Stimulated activated CD8-positive, alpha-beta memory T cell treated with anti-CD3 and anti-CD28 coated beads, Interleukin-12 subunit alpha, Interleukin-12 subunit beta, amount 100 ng/mL, for 24 hours (primary cell): Measurements from ENCODE around the gene PTPRN2.

Experiments used
- DNase-seq: peaks from one replicate; pipeline ENCODE4 v3.0.0-alpha.2; 2020; ENCODE audit errors: extremely low read depth

The PTPRN2 gene

GRCh38 chr7:158070222-158070920 is 517.3 kb downstream of the PTPRN2 start:
- no peak for DNase-seq

GRCh38 chr7:158068853-158069252 is 518.8 kb downstream of the PTPRN2 start:
- no peak for DNase-seq

- no peak for DNase-seq
These were observed 519.6 kb downstream of the PTPRN2 start for GRCh38 chr7:158067931-158068482.

- no peak for DNase-seq
These were observed 520.2 kb downstream of the PTPRN2 start for GRCh38 chr7:158067219-158067930.

GRCh38 chr7:158066085-158066484 is 521.5 kb downstream of the PTPRN2 start:
- DNase-seq: no peak

- no peak for DNase-seq
These were observed 522.3 kb downstream of the PTPRN2 start for GRCh38 chr7:158065340-158065739.

GRCh38 chr7:158064631-158065030 is 523.0 kb downstream of the PTPRN2 start:
- DNase-seq: no peak

GRCh38 chr7:158063850-158064610 is 523.6 kb downstream of the PTPRN2 start:
- DNase-seq: no peak

- DNase-seq: no peak
These were observed 525.0 kb downstream of the PTPRN2 start for GRCh38 chr7:158062661-158063060.

GRCh38 chr7:158061884-158062656 is 525.6 kb downstream of the PTPRN2 start:
- DNase-seq: no peak

- no peak for DNase-seq
These were observed 526.5 kb downstream of the PTPRN2 start for GRCh38 chr7:158061026-158061630.

GRCh38 chr7:158060216-158060615 is 527.4 kb downstream of the PTPRN2 start:
- DNase-seq: no peak

GRCh38 chr7:158057446-158057845 is 530.2 kb downstream of the PTPRN2 start:
- no peak for DNase-seq

- DNase-seq: no peak
These were observed 530.9 kb downstream of the PTPRN2 start for GRCh38 chr7:158056761-158057160.

- DNase-seq: no peak
These were observed 531.7 kb downstream of the PTPRN2 start for GRCh38 chr7:158055726-158056510.

- no peak for DNase-seq
These were observed 533.0 kb downstream of the PTPRN2 start for GRCh38 chr7:158054611-158055010.

- DNase-seq: no peak
These were observed 533.5 kb downstream of the PTPRN2 start for GRCh38 chr7:158054081-158054480.

- DNase-seq: no peak
These were observed 534.3 kb downstream of the PTPRN2 start for GRCh38 chr7:158053183-158053915.

- DNase-seq: no peak
These were observed 535.1 kb downstream of the PTPRN2 start for GRCh38 chr7:158052381-158053060.
